RPMI7951 (cell line): ENCODE data around the gene CD4. TPM values are rescaled to one million over a fixed set of nuclear protein-coding genes. Genes with fewer than 3 reads are reported as not detected.

Source experiments
- DNase-seq: peaks from one replicate; pipeline ENCODE4 v3.0.0-alpha.2; 2012; ENCODE audit warnings: low read depth
- total RNA-seq: library from RNA; depleted of rRNA; stranded (reverse); fragments of >200 nt; shearing (Covaris generic); gene quantifications from 2 replicates; pipeline ENCODE4 v1.2.3, GENCODE V29; 2014

Gene CD4
- total RNA-seq, 1 experiment from 2014 or later: 5.4 TPM

- DNase-seq: peak; percentile 23
Measured at GRCh38 chr12:6765048-6765633, 24.2 kb upstream of the CD4 start.

- DNase-seq: peak; percentile 96
Measured at GRCh38 chr12:6765634-6766581, 23.4 kb upstream of the CD4 start, which contains the start of gene PTMS. Gene PTMS (plus strand): TSS chr12:6766363. CDS start chr12:6766706, 343 bp downstream.

GRCh38 chr12:6766651-6767349, 22.5 kb upstream of the CD4 start:
- peak; percentile 62 for DNase-seq

GRCh38 chr12:6767353-6768319, 21.7 kb upstream of the CD4 start:
- no peak for DNase-seq

GRCh38 chr12:6768437-6768914, 20.9 kb upstream of the CD4 start:
- no peak for DNase-seq

- peak; percentile 24 for DNase-seq
Measured at GRCh38 chr12:6768990-6769389, 20.3 kb upstream of the CD4 start.

- DNase-seq: no peak
Measured at GRCh38 chr12:6769666-6770065, 19.7 kb upstream of the CD4 start.

GRCh38 chr12:6770094-6770493, 19.2 kb upstream of the CD4 start:
- DNase-seq: no peak

GRCh38 chr12:6770600-6770999, 18.7 kb upstream of the CD4 start:
- no peak for DNase-seq

- no peak for DNase-seq
Measured at GRCh38 chr12:6771091-6771495, 18.2 kb upstream of the CD4 start.

- DNase-seq: no peak
Measured at GRCh38 chr12:6771509-6772330, 17.6 kb upstream of the CD4 start.

GRCh38 chr12:6772331-6772695, 17.0 kb upstream of the CD4 start, which contains the start of gene LAG3:
Gene LAG3 (plus strand): TSS chr12:6772520. CDS start chr12:6772853, 333 bp downstream.
- no peak for DNase-seq

- no peak for DNase-seq
Measured at GRCh38 chr12:6772726-6773589, 16.4 kb upstream of the CD4 start.

- no peak for DNase-seq
Measured at GRCh38 chr12:6773590-6774351, 15.6 kb upstream of the CD4 start.

GRCh38 chr12:6774499-6775062, 14.7 kb upstream of the CD4 start:
- DNase-seq: no peak

GRCh38 chr12:6775185-6776174, 13.8 kb upstream of the CD4 start:
- DNase-seq: no peak

- DNase-seq: no peak
Measured at GRCh38 chr12:6777386-6777785, 11.9 kb upstream of the CD4 start.
